NCI-H2171 treated with DMSO at 0.1 percent for 48 hours (cell line): ENCODE results near the gene ABHD17C.
A peak's percentile ranks its signal among the peaks of the same experiment; 100 is the strongest.

ENCODE experiments used
- DNase-seq: peaks from one replicate; lab custom pipeline; 2025; lab: John Stamatoyannopoulos, UW

Gene ABHD17C

GRCh38 chr15:80766275-80766674 lies 71.2 kb downstream of the ABHD17C start:
- no peak for DNase-seq

- DNase-seq = no peak
These were observed 73.0 kb downstream of the ABHD17C start for GRCh38 chr15:80768158-80768557.

- DNase-seq = no peak
These were observed 74.2 kb downstream of the ABHD17C start for GRCh38 chr15:80769153-80769828.

- DNase-seq = no peak
These were observed 75.0 kb downstream of the ABHD17C start for GRCh38 chr15:80769829-80770705.

DNA sequence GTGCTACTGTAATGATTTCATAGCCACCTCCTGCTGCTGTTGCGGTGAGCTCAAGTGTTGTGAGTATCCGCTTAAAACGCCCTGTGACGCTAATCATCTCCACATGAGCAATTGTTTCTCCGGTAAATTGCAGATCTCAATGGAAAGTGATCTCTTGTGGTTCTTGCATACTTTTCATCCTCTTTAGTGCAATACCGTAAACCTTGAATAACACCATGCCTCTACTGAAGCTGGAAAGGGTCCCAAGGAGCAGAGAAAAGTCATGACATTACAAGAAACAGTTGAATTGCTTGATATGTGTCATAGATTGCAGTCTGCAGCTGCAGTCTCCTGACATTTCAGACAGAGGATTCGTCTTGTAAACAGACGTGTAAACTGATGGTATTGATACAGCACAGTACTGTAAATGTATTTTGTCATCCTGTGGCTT lies 78.0 kb downstream of the ABHD17C start:
- peak; percentile 57 for DNase-seq

DNA sequence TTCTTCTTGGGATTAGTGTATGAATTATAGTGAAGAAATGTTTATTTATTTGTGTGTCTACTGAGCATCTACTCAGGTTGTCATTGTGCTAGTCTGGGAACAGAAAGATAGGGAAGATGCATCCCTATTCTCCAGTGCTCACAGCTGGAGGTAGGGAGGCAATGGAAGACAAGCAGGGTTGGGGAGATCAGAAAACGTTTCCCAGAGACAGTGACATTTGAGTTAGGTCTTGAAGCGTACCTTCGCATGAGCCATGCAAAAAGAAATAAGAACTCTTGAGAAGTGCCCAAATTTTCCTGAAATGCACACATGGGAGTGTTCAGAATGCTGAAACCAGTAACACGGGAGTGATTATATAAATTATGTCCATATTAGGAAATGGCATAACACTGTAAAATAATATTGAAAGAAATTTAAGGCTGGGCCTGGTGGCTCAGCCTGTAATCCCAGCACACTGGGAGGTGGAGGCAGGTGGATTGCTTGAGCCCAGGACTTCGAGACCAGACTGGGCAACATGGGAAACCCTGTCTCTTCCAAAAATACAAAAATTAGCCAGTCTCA lies 78.8 kb downstream of the ABHD17C start:
- DNase-seq = no peak

DNA sequence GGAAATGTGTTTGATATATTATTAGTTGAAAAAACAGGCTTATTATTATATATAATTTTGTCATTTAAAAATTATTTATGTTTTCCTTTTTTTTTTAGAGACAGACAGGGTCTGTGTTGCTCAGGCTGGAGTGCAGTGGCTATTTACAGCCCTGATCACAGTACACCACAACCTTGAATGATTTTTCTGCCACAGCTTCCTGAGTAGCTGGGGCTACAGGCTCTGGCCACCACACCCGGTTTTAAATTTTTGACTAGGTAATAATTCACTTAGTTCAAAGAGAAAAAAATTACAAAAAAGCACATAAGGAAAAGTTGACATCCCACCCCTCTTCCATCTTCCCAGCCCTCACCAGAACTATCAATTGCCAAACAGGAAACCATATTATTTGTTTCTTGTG lies 79.4 kb downstream of the ABHD17C start:
- DNase-seq = no peak

DNA sequence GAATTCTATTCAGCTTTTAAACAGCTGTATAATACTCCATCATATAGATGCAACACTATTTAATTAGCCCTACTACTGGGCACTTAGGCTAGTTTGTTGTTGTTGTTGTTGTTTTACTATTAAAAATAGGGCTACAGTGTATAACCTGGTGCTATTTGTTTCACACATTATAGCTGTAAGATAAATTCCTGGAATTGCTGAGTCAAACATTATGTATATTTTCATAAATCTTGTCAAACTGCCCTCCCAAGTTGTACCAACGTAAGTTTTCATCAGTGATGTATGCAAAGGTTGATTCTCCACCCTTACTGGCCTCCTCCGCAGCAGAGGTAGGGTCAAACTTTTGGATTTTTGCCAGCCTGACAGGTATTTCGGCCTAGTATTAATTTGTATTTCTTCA lies 80.2 kb downstream of the ABHD17C start:
- DNase-seq = no peak

DNA sequence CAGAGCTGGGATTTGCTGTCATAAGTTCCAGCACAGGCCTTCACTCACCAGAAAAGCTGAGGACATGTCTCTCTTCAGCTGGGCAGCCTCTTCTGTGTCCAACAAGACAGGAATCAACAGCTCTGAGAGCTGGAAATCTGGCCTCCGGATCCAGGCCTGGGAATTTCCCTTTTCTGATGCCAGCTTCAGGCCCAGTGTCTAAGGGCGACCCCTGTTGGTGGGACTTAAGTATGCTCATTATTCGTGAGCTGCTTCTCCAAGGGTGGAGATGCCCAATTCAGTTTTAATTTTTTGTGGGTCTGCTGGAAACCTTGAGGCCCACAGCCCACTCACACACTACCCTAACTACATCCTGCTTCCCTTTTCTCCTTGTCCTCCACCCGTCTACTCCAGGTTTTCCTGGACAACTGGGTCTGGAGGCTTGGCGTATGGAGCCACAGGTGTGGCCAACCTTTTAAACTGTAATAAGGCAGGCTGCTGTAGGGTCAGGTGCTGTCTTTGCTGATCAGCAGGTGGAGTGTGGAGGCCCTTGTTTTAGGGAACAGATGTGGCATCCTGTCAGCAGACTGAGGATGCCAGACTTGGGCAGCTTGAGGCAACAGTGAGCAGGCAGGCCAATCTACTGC lies 81.4 kb downstream of the ABHD17C start:
- DNase-seq = peak; percentile 76

DNA sequence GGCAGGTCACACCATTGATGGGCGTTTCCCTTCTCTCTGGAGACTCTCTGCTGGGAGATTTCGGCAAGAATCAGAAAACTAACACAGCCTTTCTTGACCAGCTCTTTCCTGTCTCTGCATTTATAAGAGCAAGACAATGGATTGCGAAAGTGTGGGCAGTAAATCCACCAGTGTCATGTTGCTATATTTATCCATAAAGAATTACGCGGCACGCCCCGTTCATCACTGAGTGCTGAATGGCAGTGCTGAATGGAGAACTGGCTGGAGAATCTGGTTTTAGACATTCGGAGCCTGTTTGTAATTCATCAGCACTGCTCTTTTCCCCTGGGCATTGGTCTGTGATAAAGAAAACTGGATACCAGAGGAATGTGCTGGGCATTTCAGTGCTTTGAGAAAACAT lies 82.0 kb downstream of the ABHD17C start:
- no peak for DNase-seq

DNA sequence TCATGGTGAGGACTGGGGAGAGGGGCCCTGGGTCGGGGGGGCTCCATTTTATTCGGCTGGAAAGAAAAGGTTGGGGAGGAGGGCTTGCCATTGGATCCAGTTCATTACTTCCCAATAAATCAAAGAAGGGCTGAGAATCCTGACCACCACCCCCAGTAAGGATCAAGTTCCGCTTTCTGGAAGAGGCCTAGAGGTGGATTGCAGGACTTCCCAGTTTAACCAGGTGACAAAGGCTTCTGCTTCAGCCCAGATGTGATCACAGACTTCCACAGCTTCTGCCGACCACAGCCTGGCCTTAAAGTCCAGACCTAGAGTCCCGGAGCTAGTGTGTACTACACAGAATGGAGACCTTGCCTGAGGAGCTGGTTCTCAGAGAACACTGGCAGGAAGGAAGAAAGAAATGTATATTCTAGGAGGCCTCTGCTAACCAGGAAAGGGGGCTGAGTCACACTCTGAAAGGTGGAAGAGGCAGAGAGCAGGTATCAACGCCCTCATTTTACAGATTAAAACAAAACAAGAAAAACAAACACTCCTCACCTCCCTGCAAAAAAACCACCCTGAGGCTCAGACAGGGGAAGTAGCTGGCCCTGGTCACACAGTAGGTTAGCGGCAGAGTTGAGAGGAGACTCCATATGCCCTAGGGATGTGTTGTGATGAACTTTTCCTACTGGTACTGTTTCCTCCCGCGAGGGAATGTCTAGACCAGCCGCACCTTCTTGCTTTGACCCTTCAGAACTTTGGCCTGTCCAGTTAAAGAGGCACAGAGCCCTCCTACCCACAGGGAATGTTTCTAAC lies 82.9 kb downstream of the ABHD17C start:
- DNase-seq = no peak

GRCh38 chr15:80778621-80778963 lies 83.5 kb downstream of the ABHD17C start:
- peak; percentile 44 for DNase-seq

- DNase-seq = peak; percentile 76
These were observed 84.0 kb downstream of the ABHD17C start, which contains the start of gene CEMIP for GRCh38 chr15:80778964-80779657. TSS of gene CEMIP (plus strand) at chr15:80779370. CDS start at chr15:80873880, 94,510 bp downstream.

GRCh38 chr15:80779658-80780415 lies 84.7 kb downstream of the ABHD17C start:
- peak; percentile 65 for DNase-seq

GRCh38 chr15:80780416-80781221 lies 85.5 kb downstream of the ABHD17C start:
- peak; percentile 59 for DNase-seq

GRCh38 chr15:80783260-80783659 lies 88.2 kb downstream of the ABHD17C start:
- no peak for DNase-seq

GRCh38 chr15:80785335-80785734 lies 90.2 kb downstream of the ABHD17C start:
- DNase-seq = no peak

GRCh38 chr15:80785811-80786354 lies 90.8 kb downstream of the ABHD17C start:
- DNase-seq = no peak

- no peak for DNase-seq
These were observed 92.2 kb downstream of the ABHD17C start for GRCh38 chr15:80787316-80787715.
